Endothelial cell of umbilical vein (primary cell): ENCODE measurements around the gene MAP6D1. TPM values are rescaled to one million over a fixed set of nuclear protein-coding genes. Genes with fewer than 3 reads are reported as not detected.

Experiments used
- BruUV-seq: library from RNA; stranded (reverse); fragments of 400-500 nt; replicated peaks from 2 replicates; lab custom pipeline; 2021; lab: Mats Ljungman, UMichigan
- CTCF ChIA-PET: fragments of 300-600, 350-600 bp; sonication (Branson Sonifier 250); formaldehyde crosslinking; loops from one replicate; lab custom pipeline; 2021; ENCODE audit warnings: antibody characterized with exemption, inconsistent platforms; lab: Charles Lee
- POLR2A ChIA-PET: fragments of 300-600, 350-600 bp; sonication (Branson Sonifier 250); formaldehyde crosslinking; loops from one replicate; lab custom pipeline; 2021; ENCODE audit warnings: antibody characterized with exemption, inconsistent platforms; lab: Charles Lee
- DNase-seq: peaks from one replicate; pipeline ENCODE4 v3.0.0-alpha.2; 2011; ENCODE audit warnings: low read depth, low spot score
- FAIRE-seq: peaks from 2 replicates; lab custom pipeline; 2011; peaks lifted over from hg19 to GRCh38; lab: Jason Lieb, UNC
- H2AFZ ChIP-seq: 2 replicates; pipeline ENCODE4 v1.6.0; 2012; ENCODE audit warnings: low read depth, low read length, control low read depth, inconsistent platforms
- H3K27ac ChIP-seq: 2 replicates; pipeline ENCODE4 v1.5.1; 2011; ENCODE audit warnings: low read depth, mild to moderate bottlenecking, control low read depth, low read length, moderate library complexity; ENCODE audit not compliant: insufficient read depth
- H3K27me3 ChIP-seq, 2 experiments: 2 replicates each; pipeline versions ENCODE4 v1.6.0 to v1.6.1; 2011; ENCODE audit warnings: low read length in 2 of 2, mixed read lengths in 1 of 2; ENCODE audit not compliant: control insufficient read depth in 2 of 2, insufficient read depth in 2 of 2
- H3K36me3 ChIP-seq, 2 experiments: 2 replicates in 1 of 2; 3 replicates in 1 of 2; pipeline ENCODE4 v1.5.1; 2011; ENCODE audit warnings: low read length in 2 of 2, mild to moderate bottlenecking in 1 of 2, moderate library complexity in 1 of 2; ENCODE audit not compliant: control insufficient read depth in 2 of 2, insufficient read depth in 2 of 2; ENCODE audit errors: extremely low read depth in 1 of 2
- H3K4me1 ChIP-seq: 3 replicates; pipeline ENCODE4 v1.5.1; 2011; ENCODE audit warnings: mild to moderate bottlenecking, low read length; ENCODE audit not compliant: control insufficient read depth, insufficient read depth; ENCODE audit errors: extremely low read depth
- H3K4me2 ChIP-seq: 2 replicates; pipeline ENCODE4 v1.6.1; 2011; ENCODE audit warnings: low read length, control low read depth, mixed read lengths; ENCODE audit not compliant: insufficient read depth
- H3K4me3 ChIP-seq, 3 experiments: fragments of 200-600 bp in 1 of 3; sonication (generic), shearing (Covaris generic) in 1 of 3; replicated peaks in 1 of 3; 2 replicates each; pipeline ENCODE4 v1.5.1; 2011 to 2016; ENCODE audit warnings: control low read depth in 3 of 3, low read length in 3 of 3, mild to moderate bottlenecking in 2 of 3, inconsistent platforms in 1 of 3, low read depth in 1 of 3, moderate library complexity in 1 of 3; ENCODE audit not compliant: insufficient read depth in 1 of 3
- H3K79me2 ChIP-seq: 2 replicates; pipeline ENCODE4 v1.6.0; 2012; ENCODE audit warnings: low read length, inconsistent platforms; ENCODE audit not compliant: control insufficient read depth, insufficient read depth
- H3K9ac ChIP-seq: replicated peaks from 2 replicates; pipeline ENCODE3; 2011; ENCODE audit warnings: low read length, control low read depth; ENCODE audit not compliant: insufficient read depth; ENCODE audit errors: extremely low read depth
- H3K9me1 ChIP-seq: replicated peaks from 3 replicates; pipeline ENCODE4 v1.6.0; 2011; ENCODE audit warnings: mild to moderate bottlenecking, low read length; ENCODE audit not compliant: control insufficient read depth, insufficient read depth; ENCODE audit errors: extremely low read depth
- H3K9me3 ChIP-seq: replicated peaks from 2 replicates; pipeline ENCODE4 v1.5.1; 2012; ENCODE audit warnings: low read length, inconsistent platforms; ENCODE audit not compliant: control insufficient read depth, insufficient read depth
- H4K20me1 ChIP-seq: replicated peaks from 2 replicates; pipeline ENCODE3; 2011; ENCODE audit warnings: mild to moderate bottlenecking, low read length; ENCODE audit not compliant: control insufficient read depth, insufficient read depth; ENCODE audit errors: extremely low read depth
- EZH2 ChIP-seq: IDR thresholded peaks from 2 replicates; pipeline ENCODE4 v1.6.1; 2012; ENCODE audit warnings: borderline replicate concordance, low read depth, mild to moderate bottlenecking, moderate library complexity, low read length, inconsistent platforms; ENCODE audit not compliant: severe bottlenecking
- FOS ChIP-seq: IDR thresholded peaks from 2 replicates; pipeline ENCODE4 v1.6.1; 2011; ENCODE audit warnings: mild to moderate bottlenecking, low read length, moderate library complexity, borderline replicate concordance; ENCODE audit not compliant: insufficient read depth
- GATA2 ChIP-seq: IDR thresholded peaks from 2 replicates; pipeline ENCODE4 v1.7.0; 2011; ENCODE audit warnings: low read depth, mild to moderate bottlenecking, moderate library complexity, mixed read lengths, low read length; ENCODE audit not compliant: insufficient read length, insufficient read depth
- JUN ChIP-seq: IDR thresholded peaks from 2 replicates; pipeline ENCODE4 v1.6.1; 2011; ENCODE audit warnings: borderline replicate concordance, low read depth; ENCODE audit not compliant: insufficient read length, insufficient read depth
- MYC ChIP-seq: IDR thresholded peaks from one replicate; pipeline ENCODE4 v1.6.1; 2011; ENCODE audit warnings: mild to moderate bottlenecking, low read depth, low read length
- POLR2A ChIP-seq: IDR thresholded peaks from 2 replicates; pipeline ENCODE4 v1.6.1; 2012; ENCODE audit warnings: low read depth, mild to moderate bottlenecking, control low read depth, low read length
- POLR2AphosphoS5 ChIP-seq: IDR thresholded peaks from 2 replicates; pipeline ENCODE4 v1.6.1; 2012; ENCODE audit warnings: low read depth, mild to moderate bottlenecking, control low read depth, low read length, moderate library complexity; ENCODE audit not compliant: insufficient read depth
- dilution Hi-C: fragments of 300-500 bp; cut with MboI; formaldehyde crosslinking; loops from one replicate; pipeline ENCODE4 v1.15.0; 2019; ENCODE audit warnings: low sequenced_read_pairs; ENCODE audit not compliant: extremely low pct_ligation_motif_present
- intact Hi-C: fragments of 100-400 bp; cut with micrococcal nuclease; formaldehyde crosslinking; loops from one replicate; pipeline ENCODE4 v1.10.0; 2022
- polyA plus RNA-seq, 4 experiments: library from polyadenylated mRNA; depleted of rRNA in 3 of 4; stranded (reverse) in 3 of 4; unstranded in 1 of 4; fragments of >200 nt; gene quantifications; 2 replicates each; pipeline versions ENCODE4 v1.2.1 to v1.2.3, GENCODE V29; 2011 to 2012; ENCODE audit warnings: missing spikeins in 1 of 4
- total RNA-seq: library from RNA; stranded (reverse); gene quantifications from 2 replicates; pipeline ENCODE4 v1.2.3, GENCODE V29; 2021
- TF ChIP-seq, protein P1 (sequence below), 2 donors: IDR thresholded peaks; 1 replicate in 1 of 2; 2 replicates in 1 of 2; pipeline ENCODE4 v1.5.1; 2011; ENCODE audit warnings: low read length in 2 of 2, mild to moderate bottlenecking in 2 of 2, moderate library complexity in 2 of 2, control low read depth in 1 of 2, inconsistent platforms in 1 of 2, low read depth in 1 of 2; ENCODE audit not compliant: insufficient read depth in 1 of 2; ENCODE audit errors: extremely low read depth in 1 of 2
- TF ChIP-seq, protein P2 (sequence below): IDR thresholded peaks from 2 replicates; pipeline ENCODE4 v1.6.1; 2011; ENCODE audit not compliant: insufficient read depth, insufficient read length

MAP6D1 gene
- total and polyA plus RNA-seq, 2 donors (not counting 3 experiments of a cell fraction or from before 2014, with no cell fraction given), result 2.4 to 3.5 TPM

DNA sequence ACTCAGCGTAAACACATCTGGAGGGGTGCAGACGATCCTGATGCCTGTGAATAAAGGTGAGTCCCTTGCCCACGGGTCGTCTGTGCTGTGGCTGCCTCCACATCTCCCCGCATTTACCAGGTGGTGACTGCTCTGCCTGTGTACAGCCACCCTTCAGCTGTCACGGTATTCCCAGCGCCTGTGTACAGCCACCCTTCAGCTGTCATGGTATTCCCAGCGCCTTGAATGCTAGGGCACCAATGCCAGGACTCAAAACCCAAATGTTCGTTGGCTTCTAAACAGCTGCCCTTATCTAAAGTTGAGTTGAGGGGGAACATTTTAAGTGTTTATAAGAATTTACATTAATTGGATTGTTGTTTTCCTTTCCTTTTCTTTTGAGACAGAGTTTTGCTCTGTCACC lies 27.4 kb downstream of the MAP6D1 start:
- Histone ChIP-seq H3K27me3 (no peaks in the 10 kb centered on the region), H3K4me2 (no peak overlapping the region), H4K20me1 (no peaks in the 10 kb centered on the region), H3K36me3 (peaks cover 22 to 32% of the 10 kb centered on the region in 2 experiments), H3K79me2 (no peaks in the 10 kb centered on the region), H3K27ac (no peak overlapping the region), H3K9ac (no peak overlapping the region), H3K9me1 (no peaks in the 10 kb centered on the region), H3K4me3 (no peak overlapping the region), H3K4me1 (no peaks in the 10 kb centered on the region), H2AFZ (no peak overlapping the region), H3K9me3 (no peaks in the 10 kb centered on the region)
- intact Hi-C loops, result no loop called here
- TF ChIP-seq POLR2AphosphoS5 (no peak), JUN (no peak), FOS (no peak), GATA2 (no peak), EZH2 (no peak), MYC (no peak), POLR2A (no peak)
- TF ChIP-seq, protein P1, sequence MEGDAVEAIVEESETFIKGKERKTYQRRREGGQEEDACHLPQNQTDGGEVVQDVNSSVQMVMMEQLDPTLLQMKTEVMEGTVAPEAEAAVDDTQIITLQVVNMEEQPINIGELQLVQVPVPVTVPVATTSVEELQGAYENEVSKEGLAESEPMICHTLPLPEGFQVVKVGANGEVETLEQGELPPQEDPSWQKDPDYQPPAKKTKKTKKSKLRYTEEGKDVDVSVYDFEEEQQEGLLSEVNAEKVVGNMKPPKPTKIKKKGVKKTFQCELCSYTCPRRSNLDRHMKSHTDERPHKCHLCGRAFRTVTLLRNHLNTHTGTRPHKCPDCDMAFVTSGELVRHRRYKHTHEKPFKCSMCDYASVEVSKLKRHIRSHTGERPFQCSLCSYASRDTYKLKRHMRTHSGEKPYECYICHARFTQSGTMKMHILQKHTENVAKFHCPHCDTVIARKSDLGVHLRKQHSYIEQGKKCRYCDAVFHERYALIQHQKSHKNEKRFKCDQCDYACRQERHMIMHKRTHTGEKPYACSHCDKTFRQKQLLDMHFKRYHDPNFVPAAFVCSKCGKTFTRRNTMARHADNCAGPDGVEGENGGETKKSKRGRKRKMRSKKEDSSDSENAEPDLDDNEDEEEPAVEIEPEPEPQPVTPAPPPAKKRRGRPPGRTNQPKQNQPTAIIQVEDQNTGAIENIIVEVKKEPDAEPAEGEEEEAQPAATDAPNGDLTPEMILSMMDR (IDR thresholded peaks at IDR 0.05; ENCODE audit: extremely low read depth in 1 of 2, insufficient read depth in 1 of 2, low read depth in 1 of 2, low read length in 2 of 2), result no peak
- TF ChIP-seq, protein P2, sequence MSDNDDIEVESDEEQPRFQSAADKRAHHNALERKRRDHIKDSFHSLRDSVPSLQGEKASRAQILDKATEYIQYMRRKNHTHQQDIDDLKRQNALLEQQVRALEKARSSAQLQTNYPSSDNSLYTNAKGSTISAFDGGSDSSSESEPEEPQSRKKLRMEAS, result no peak
- FAIRE-seq (no peak), DNase-seq (no peak)
- POLR2A ChIA-PET, result no interaction called here
- dilution Hi-C loops, result no loop called here
- CTCF ChIA-PET, result interaction anchor here (1.5 kb wide), 1 partner anchor 31 kb away, joined by 4 read pairs; no protein-coding TSS in a partner anchor
- BruUV-seq, result no TSS peak
